MM.1S (cell line): ENCODE measurements around the gene SNX30.

ENCODE experiments used
- DNase-seq: peaks from one replicate; pipeline ENCODE4 v3.0.0-alpha.2; 2015
- H2AFZ ChIP-seq: fragments of 300-600 bp; sonication (generic); 2 replicates; pipeline ENCODE4 v1.6.0; 2016; ENCODE audit warnings: antibody characterized with exemption, low read length
- H3F3A ChIP-seq: fragments of 300-600 bp; sonication (generic); 2 replicates; pipeline ENCODE4 v1.6.1; 2016; ENCODE audit warnings: mild to moderate bottlenecking, antibody characterized with exemption, low read length, moderate library complexity, mixed read lengths; ENCODE audit not compliant: insufficient read depth
- H3K27ac ChIP-seq: fragments of 300-600 bp; sonication (generic); 2 replicates; pipeline ENCODE4 v1.5.1; 2016; ENCODE audit warnings: mild to moderate bottlenecking, low read length
- H3K27me3 ChIP-seq: fragments of 300-600 bp; sonication (generic); replicated peaks from 2 replicates; pipeline ENCODE4 v1.6.0; 2016; ENCODE audit warnings: low read length; ENCODE audit not compliant: insufficient read depth
- H3K36me3 ChIP-seq: fragments of 300-600 bp; sonication (generic); replicated peaks from 2 replicates; pipeline ENCODE4 v1.6.1; 2016; ENCODE audit warnings: mild to moderate bottlenecking, low read length, mixed read lengths; ENCODE audit not compliant: insufficient read depth
- H3K4me1 ChIP-seq: fragments of 300-600 bp; sonication (generic); 2 replicates; pipeline ENCODE4 v1.6.1; 2016; ENCODE audit warnings: low read length, mixed read lengths
- H3K4me2 ChIP-seq: fragments of 300-600 bp; sonication (generic); 2 replicates; pipeline ENCODE4 v1.6.0; 2016; ENCODE audit warnings: low read depth, low read length
- H3K4me3 ChIP-seq: fragments of 300-600 bp; sonication (generic); 2 replicates; pipeline ENCODE4 v1.5.1; 2016; ENCODE audit warnings: low read length, mixed read lengths
- H3K79me2 ChIP-seq: fragments of 300-600 bp; sonication (generic); 2 replicates; pipeline ENCODE4 v1.6.1; 2016; ENCODE audit warnings: mixed run types, low read length, mixed read lengths
- H3K9ac ChIP-seq: fragments of 300-600 bp; sonication (generic); 2 replicates; pipeline ENCODE4 v1.6.1; 2016; ENCODE audit warnings: low read length, mixed read lengths
- H3K9me2 ChIP-seq: fragments of 300-600 bp; sonication (generic); replicated peaks from 2 replicates; pipeline ENCODE4 v1.6.1; 2016; ENCODE audit warnings: mild to moderate bottlenecking, low read length, mixed read lengths; ENCODE audit not compliant: insufficient read depth
- H3K9me3 ChIP-seq: fragments of 300-600 bp; sonication (generic); replicated peaks from 2 replicates; pipeline ENCODE4 v1.6.1; 2016; ENCODE audit warnings: mild to moderate bottlenecking, low read length, mixed read lengths; ENCODE audit not compliant: insufficient read depth
- H4K20me1 ChIP-seq: fragments of 300-600 bp; sonication (generic); 2 replicates; pipeline ENCODE4 v1.6.1; 2016; ENCODE audit warnings: mild to moderate bottlenecking, low read length, moderate library complexity, mixed read lengths; ENCODE audit not compliant: insufficient read depth
- CTCF ChIP-seq: fragments of 300-600 bp; sonication (generic); IDR thresholded peaks from 2 replicates; pipeline ENCODE4 v1.5.1; 2016; ENCODE audit warnings: antibody characterized with exemption, low read length, mixed read lengths
- EZH2 ChIP-seq: fragments of 300-600 bp; sonication (generic); optimal IDR thresholded peaks from 2 replicates; pipeline ENCODE3; 2017; ENCODE audit warnings: low read depth, mild to moderate bottlenecking, antibody characterized with exemption, low read length, mixed read lengths
- EZH2phosphoT487 ChIP-seq: fragments of 300-600 bp; sonication (generic); IDR thresholded peaks from 2 replicates; pipeline ENCODE4 v1.6.1; 2018; ENCODE audit warnings: antibody characterized with exemption, low read length

SNX30 gene

GRCh38 chr9:112854657-112855056 is 104.1 kb downstream of the SNX30 start:
- Histone ChIP-seq H3K9me3 (no peaks in the 10 kb centered on the region), H3K4me2 (no peak overlapping the region), H2AFZ (no peak overlapping the region), H3F3A (no peaks in the 10 kb centered on the region), H3K79me2 (no peaks in the 10 kb centered on the region), H4K20me1 (no peaks in the 10 kb centered on the region), H3K4me3 (no peak overlapping the region), H3K36me3 (no peaks in the 10 kb centered on the region), H3K9ac (no peak overlapping the region), H3K9me2 (no peaks in the 10 kb centered on the region), H3K27ac (no peak overlapping the region), H3K4me1 (no peaks in the 10 kb centered on the region), H3K27me3 (no peaks in the 10 kb centered on the region)
- TF ChIP-seq CTCF (no peak), EZH2phosphoT487 (no peak), EZH2 (no peak)
- DNase-seq = no peak

GRCh38 chr9:112856200-112856599 is 105.6 kb downstream of the SNX30 start:
- no peaks in the 10 kb centered on the region for H3K4me1 ChIP-seq
- no peak overlapping the region for H3K4me2 ChIP-seq
- H3K27me3 ChIP-seq = no peaks in the 10 kb centered on the region
- no peaks in the 10 kb centered on the region for H3F3A ChIP-seq
- no peak for TF ChIP-seq EZH2
- H3K9ac ChIP-seq = no peak overlapping the region
- H3K9me2 ChIP-seq = no peaks in the 10 kb centered on the region
- H3K9me3 ChIP-seq = no peaks in the 10 kb centered on the region
- no peak overlapping the region for H3K4me3 ChIP-seq
- no peaks in the 10 kb centered on the region for H3K36me3 ChIP-seq
- no peak overlapping the region for H2AFZ ChIP-seq
- H3K79me2 ChIP-seq = no peaks in the 10 kb centered on the region
- no peaks in the 10 kb centered on the region for H4K20me1 ChIP-seq
- DNase-seq = no peak
- no peak overlapping the region for H3K27ac ChIP-seq

- H4K20me1 ChIP-seq = no peaks in the 10 kb centered on the region
- no peaks in the 10 kb centered on the region for H3K36me3 ChIP-seq
- DNase-seq = no peak
- H3K9me2 ChIP-seq = no peaks in the 10 kb centered on the region
- no peak for TF ChIP-seq EZH2phosphoT487
- TF ChIP-seq EZH2 = no peak
- TF ChIP-seq CTCF = no peak
- no peaks in the 10 kb centered on the region for H3K4me1 ChIP-seq
- H3K27ac ChIP-seq = no peak overlapping the region
- no peak overlapping the region for H2AFZ ChIP-seq
- H3K9ac ChIP-seq = no peak overlapping the region
- no peak overlapping the region for H3K4me2 ChIP-seq
- H3F3A ChIP-seq = no peaks in the 10 kb centered on the region
- no peaks in the 10 kb centered on the region for H3K9me3 ChIP-seq
- H3K79me2 ChIP-seq = no peaks in the 10 kb centered on the region
- H3K4me3 ChIP-seq = no peak overlapping the region
- no peaks in the 10 kb centered on the region for H3K27me3 ChIP-seq
These were observed 106.3 kb downstream of the SNX30 start for GRCh38 chr9:112856843-112857242.

- TF ChIP-seq EZH2 (no peak), CTCF (no peak), EZH2phosphoT487 (no peak)
- Histone ChIP-seq H3K4me2 (no peak overlapping the region), H3K27ac (no peak overlapping the region), H3F3A (no peaks in the 10 kb centered on the region), H3K9me2 (no peaks in the 10 kb centered on the region), H4K20me1 (no peaks in the 10 kb centered on the region; the same call in 1 of the 2 replicates), H3K36me3 (no peaks in the 10 kb centered on the region), H3K4me3 (no peak overlapping the region), H3K79me2 (no peaks in the 10 kb centered on the region), H3K9ac (no peak overlapping the region), H3K27me3 (no peaks in the 10 kb centered on the region), H3K9me3 (no peaks in the 10 kb centered on the region), H2AFZ (no peak overlapping the region), H3K4me1 (no peaks in the 10 kb centered on the region)
- no peak for DNase-seq
These were observed 107.4 kb downstream of the SNX30 start for GRCh38 chr9:112858005-112858404.
